Type B pancreatic cell (in vitro differentiated cells): ENCODE results near the gene GRAMD1B. TPM values are rescaled to one million over a fixed set of nuclear protein-coding genes. Genes with fewer than 3 reads are reported as not detected.
A peak's percentile ranks its signal among the peaks of the same experiment; 100 is the strongest.
"Not testable (repeated sequence)": the region's sequence is repeated elsewhere in the genome, so short reads cannot be mapped to it uniquely, and the experiment has no call there.

Experiments used
- DNase-seq: peaks from one replicate; pipeline ENCODE4 v3.0.0; 2021; ENCODE audit warnings: mixed read lengths; ENCODE audit not compliant: unreplicated experiment; ENCODE audit errors: extremely low spot score
- H3K27ac Mint-ChIP-seq: 2 replicates; pipeline ENCODE4 v1.8.0; 2021; ENCODE audit warnings: mild to moderate bottlenecking, mixed read lengths
- H3K27me3 Mint-ChIP-seq: 2 replicates; pipeline ENCODE4 v1.8.0; 2021; ENCODE audit warnings: mixed read lengths
- H3K36me3 Mint-ChIP-seq: 2 replicates; pipeline ENCODE4 v1.8.0; 2021; ENCODE audit warnings: mixed read lengths
- H3K4me1 Mint-ChIP-seq: one replicate; pipeline ENCODE4 v1.8.0; 2021; ENCODE audit warnings: mixed read lengths; ENCODE audit not compliant: unreplicated experiment
- H3K4me3 Mint-ChIP-seq: 2 replicates; pipeline ENCODE4 v1.8.0; 2021; ENCODE audit warnings: mild to moderate bottlenecking, mixed read lengths
- H3K9me3 Mint-ChIP-seq: 2 replicates; pipeline ENCODE4 v1.8.0; 2021; ENCODE audit warnings: mixed read lengths
- total RNA-seq: library from RNA; stranded (reverse); gene quantifications from 2 replicates; pipeline ENCODE4 v1.2.1, GENCODE V29; 2021; ENCODE audit warnings: low replicate concordance
- TF ChIP-seq, protein P1 (sequence below): fragments of 200-600 bp; sonication (generic); conservative IDR thresholded peaks from 2 replicates; pipeline ENCODE4 v1.5.0; 2021; ENCODE audit warnings: antibody characterized with exemption, mild to moderate bottlenecking

Gene GRAMD1B
- total RNA-seq, 1 donor from 2014 or later, result 15.2 TPM

DNA sequence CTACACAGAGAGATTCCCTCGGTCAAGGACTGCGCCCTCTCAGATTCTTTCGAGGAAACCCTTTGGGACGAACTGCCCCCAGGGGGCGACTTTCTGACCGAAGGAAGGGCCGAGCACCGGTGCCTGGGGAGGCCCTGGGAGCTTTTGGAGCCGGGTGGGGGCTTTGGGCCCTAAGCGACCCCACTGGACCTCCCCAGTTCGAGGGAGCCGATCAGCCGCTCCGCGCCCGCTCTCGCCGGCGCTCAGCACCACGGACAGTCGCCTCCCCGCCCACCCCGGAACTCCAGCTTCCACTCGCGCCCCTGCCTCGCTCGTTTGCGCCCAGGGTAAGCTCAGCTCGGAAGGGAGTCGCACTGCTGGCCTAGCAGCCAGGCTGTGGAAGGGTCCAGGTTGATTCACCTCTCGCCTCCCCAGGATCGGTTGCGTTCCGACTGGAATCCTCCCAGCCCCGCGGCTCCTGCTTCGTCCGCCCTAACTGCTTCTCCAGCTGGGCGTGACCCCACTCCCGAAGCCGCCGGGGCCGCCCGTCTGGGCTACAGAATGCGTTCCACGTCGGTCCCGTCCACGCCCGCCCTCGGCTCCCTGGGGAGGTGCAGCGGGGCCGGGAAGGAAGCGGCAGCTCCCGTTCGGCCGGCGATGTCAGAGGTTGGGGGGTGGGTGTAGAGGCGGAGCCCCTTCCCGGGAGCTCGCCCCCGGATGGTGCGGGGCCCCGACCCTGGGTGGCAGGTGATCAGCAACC lies 223.9 kb downstream of the GRAMD1B start:
- TF ChIP-seq, protein P1, sequence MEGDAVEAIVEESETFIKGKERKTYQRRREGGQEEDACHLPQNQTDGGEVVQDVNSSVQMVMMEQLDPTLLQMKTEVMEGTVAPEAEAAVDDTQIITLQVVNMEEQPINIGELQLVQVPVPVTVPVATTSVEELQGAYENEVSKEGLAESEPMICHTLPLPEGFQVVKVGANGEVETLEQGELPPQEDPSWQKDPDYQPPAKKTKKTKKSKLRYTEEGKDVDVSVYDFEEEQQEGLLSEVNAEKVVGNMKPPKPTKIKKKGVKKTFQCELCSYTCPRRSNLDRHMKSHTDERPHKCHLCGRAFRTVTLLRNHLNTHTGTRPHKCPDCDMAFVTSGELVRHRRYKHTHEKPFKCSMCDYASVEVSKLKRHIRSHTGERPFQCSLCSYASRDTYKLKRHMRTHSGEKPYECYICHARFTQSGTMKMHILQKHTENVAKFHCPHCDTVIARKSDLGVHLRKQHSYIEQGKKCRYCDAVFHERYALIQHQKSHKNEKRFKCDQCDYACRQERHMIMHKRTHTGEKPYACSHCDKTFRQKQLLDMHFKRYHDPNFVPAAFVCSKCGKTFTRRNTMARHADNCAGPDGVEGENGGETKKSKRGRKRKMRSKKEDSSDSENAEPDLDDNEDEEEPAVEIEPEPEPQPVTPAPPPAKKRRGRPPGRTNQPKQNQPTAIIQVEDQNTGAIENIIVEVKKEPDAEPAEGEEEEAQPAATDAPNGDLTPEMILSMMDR, result peak; percentile 51
- H3K9me3 Mint-ChIP-seq, result no peaks in the 10 kb centered on the region
- H3K27me3 Mint-ChIP-seq, result peaks cover 67% of the 10 kb centered on the region
- no peak for DNase-seq
- peaks cover 7% of the 10 kb centered on the region for H3K4me1 Mint-ChIP-seq
- peak overlapping the region; percentile 53 for H3K27ac Mint-ChIP-seq
- H3K36me3 Mint-ChIP-seq, result no peaks in the 10 kb centered on the region
- H3K4me3 Mint-ChIP-seq, result peak overlapping the region; percentile 83

DNA sequence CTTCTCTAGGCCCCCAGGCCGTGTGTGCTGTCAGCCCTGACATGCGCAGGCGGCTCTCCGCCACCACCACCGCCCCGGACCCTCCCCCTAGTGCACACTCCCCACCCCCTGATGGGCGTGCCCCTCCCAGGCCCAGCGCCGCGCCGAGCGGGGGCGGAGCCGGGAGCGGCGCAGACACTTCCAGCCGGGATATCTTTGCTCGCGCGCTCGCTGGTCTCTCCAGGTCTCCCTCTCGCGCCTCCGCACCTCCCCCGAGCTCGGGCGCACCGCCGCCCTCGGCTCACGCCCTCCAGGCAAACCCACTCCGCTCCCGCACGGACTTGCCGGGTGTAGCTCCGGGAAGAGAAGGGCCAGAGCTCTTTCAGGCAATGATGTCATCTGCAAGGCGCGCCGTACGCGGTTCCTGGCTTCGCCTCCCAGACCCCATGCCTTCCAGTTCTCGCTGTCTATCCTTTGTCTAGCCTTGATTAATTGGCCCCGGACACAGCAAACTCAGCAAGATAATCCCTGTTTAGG lies 224.6 kb downstream of the GRAMD1B start, which contains the start of gene SCN3B:
Gene SCN3B (minus strand): TSS at position 59 of the 516 bp plus-strand sequence. CDS start 823 bp downstream, outside the sequence.
- peak within 1 kb of the TSS; percentile 93 for H3K27ac Mint-ChIP-seq
- H3K36me3 Mint-ChIP-seq, result no peaks in the 10 kb centered on the region
- no peaks in the 10 kb centered on the region for H3K9me3 Mint-ChIP-seq

DNA sequence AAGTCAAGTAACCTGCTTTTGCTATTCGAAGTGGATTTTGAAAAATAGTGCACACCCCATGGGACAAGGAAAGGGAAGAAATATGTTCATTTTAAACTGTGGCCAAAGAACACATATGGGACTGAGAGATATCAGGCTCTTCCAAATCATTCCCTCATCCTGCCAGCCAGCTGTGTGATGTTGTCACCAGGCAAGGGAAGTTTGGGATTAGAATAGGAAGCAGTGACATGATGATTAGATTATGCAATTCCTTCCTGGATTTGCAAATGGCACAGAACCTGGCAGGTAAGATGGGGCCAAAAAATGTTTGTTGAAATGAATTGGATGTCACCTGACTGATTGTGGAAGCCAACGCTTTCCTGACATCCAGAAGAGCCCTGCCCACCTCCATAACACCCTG lies 229.2 kb downstream of the GRAMD1B start:
- H3K4me3 Mint-ChIP-seq, result no peak overlapping the region
- no peaks in the 10 kb centered on the region for H3K36me3 Mint-ChIP-seq
- peaks cover 7% of the 10 kb centered on the region for H3K4me1 Mint-ChIP-seq
- TF ChIP-seq, protein P1, result no peak
- H3K9me3 Mint-ChIP-seq, result no peaks in the 10 kb centered on the region
- H3K27ac Mint-ChIP-seq, result no peak overlapping the region
- H3K27me3 Mint-ChIP-seq, result peaks cover 35% of the 10 kb centered on the region
- DNase-seq, result no peak

More for the DNA sequence above, 224.6 kb downstream of the GRAMD1B start, which contains the start of gene SCN3B:
- Mint-ChIP-seq H3K27me3 (peaks cover 69% of the 10 kb centered on the region), H3K4me3 (peak within 1 kb of the TSS; percentile 87), H3K4me1 (peaks cover 7% of the 10 kb centered on the region)
- peak; percentile 85 for DNase-seq
- TF ChIP-seq, protein P1, result no peak

DNA sequence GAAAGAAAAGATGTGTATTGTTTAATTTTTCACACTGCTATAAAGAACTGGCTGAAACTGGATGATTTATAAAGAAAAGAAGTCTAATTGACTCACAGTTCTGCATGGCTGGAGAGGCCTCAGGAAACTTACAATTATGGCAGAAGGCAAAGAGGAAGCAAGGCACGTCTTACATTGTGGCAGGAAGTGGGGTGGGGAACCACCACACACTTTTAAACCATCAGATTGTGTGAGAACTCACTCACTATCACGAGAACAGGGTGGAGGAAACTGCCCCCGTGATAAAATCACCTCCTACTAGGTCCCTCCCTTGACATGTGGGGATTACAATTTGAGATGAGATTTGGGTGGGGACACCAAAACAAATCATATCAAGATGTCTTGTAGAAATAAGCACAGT lies 229.9 kb downstream of the GRAMD1B start:
- H3K4me3 Mint-ChIP-seq, H3K36me3 Mint-ChIP-seq, H3K9me3 Mint-ChIP-seq, H3K4me1 Mint-ChIP-seq, DNase-seq, H3K27ac Mint-ChIP-seq: not testable (repeated sequence)
- peaks cover 32% of the 10 kb centered on the region for H3K27me3 Mint-ChIP-seq

DNA sequence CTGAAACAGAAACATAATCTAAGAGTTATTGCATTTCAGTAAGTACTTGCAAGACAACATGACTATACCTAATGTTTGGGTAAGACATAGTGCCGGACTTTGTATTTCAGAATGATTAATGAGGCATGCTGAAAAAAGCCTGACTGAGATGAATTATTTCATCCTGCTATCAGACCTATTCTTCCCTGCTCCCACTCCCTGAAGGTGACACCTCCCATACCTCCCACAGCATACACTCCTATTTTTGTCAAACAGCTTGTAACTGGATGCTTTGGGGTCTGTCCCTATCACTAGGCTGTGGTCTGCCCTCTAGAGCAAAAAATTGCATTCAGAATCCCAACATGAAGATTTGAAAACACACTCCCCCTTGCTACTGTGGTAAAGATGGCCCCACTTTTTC lies 235.2 kb downstream of the GRAMD1B start:
- H3K4me1 Mint-ChIP-seq, result no peaks in the 10 kb centered on the region

DNA sequence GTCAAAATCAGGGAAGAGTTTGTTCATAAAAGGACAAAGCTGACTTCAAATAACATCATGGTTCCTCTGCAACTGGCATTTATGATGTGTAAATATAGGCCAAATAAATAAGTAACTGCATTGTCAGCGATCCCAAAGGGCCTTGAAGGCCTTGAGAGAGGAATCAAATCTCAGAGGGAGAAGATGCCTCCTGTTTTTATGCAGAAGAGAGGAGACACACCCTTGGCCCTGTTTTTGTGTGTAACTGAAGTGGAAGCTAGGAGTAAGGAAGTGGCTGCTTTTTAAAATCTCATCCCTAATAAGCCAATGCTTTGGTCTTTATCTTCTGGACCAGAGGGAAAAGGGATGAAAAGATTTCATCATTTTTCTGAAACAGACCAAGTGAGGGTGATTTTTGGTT lies 240.0 kb downstream of the GRAMD1B start:
- no peak for DNase-seq
- Mint-ChIP-seq H3K4me3 (no peak overlapping the region), H3K9me3 (no peaks in the 10 kb centered on the region), H3K4me1 (no peaks in the 10 kb centered on the region), H3K36me3 (no peaks in the 10 kb centered on the region), H3K27ac (no peak overlapping the region), H3K27me3 (peaks cover 12% of the 10 kb centered on the region)
- TF ChIP-seq, protein P1, result no peak

More for the DNA sequence above, 235.2 kb downstream of the GRAMD1B start:
- Mint-ChIP-seq H3K36me3 (no peaks in the 10 kb centered on the region), H3K27me3 (peaks cover 11% of the 10 kb centered on the region), H3K9me3 (no peaks in the 10 kb centered on the region), H3K4me3 (peak overlapping the region; percentile 40), H3K27ac (peak overlapping the region; percentile 58)
- TF ChIP-seq, protein P1, result no peak
- no peak for DNase-seq
